Germinal center (tissue), 1 donor: ENCODE measurements around the gene RAB11FIP4.

Source experiments
- DNase-seq: peaks from one replicate; pipeline ENCODE4 v3.0.0; 2012; ENCODE audit warnings: mixed read lengths, low spot score

RAB11FIP4 gene

GRCh38 chr17:31549121-31549524 lies 157.6 kb downstream of the RAB11FIP4 start:
- no peak for DNase-seq

- DNase-seq = peak; percentile 93
These were observed 158.3 kb downstream of the RAB11FIP4 start for GRCh38 chr17:31549525-31550388.

GRCh38 chr17:31550389-31551056 lies 159.0 kb downstream of the RAB11FIP4 start:
- DNase-seq = no peak

- no peak for DNase-seq
These were observed 161.1 kb downstream of the RAB11FIP4 start for GRCh38 chr17:31552568-31552967.

- DNase-seq = no peak
These were observed 162.0 kb downstream of the RAB11FIP4 start for GRCh38 chr17:31553506-31553905.

GRCh38 chr17:31554930-31555329 lies 163.5 kb downstream of the RAB11FIP4 start:
- no peak for DNase-seq

GRCh38 chr17:31556969-31557645 lies 165.6 kb downstream of the RAB11FIP4 start:
- DNase-seq = no peak

- DNase-seq = peak; percentile 84
These were observed 167.5 kb downstream of the RAB11FIP4 start for GRCh38 chr17:31558748-31559583.

GRCh38 chr17:31559584-31560501 lies 168.4 kb downstream of the RAB11FIP4 start:
- no peak for DNase-seq

GRCh38 chr17:31560616-31561235 lies 169.3 kb downstream of the RAB11FIP4 start:
- no peak for DNase-seq

GRCh38 chr17:31561469-31562375 lies 170.2 kb downstream of the RAB11FIP4 start:
- no peak for DNase-seq

GRCh38 chr17:31562376-31562840 lies 170.9 kb downstream of the RAB11FIP4 start:
- no peak for DNase-seq

GRCh38 chr17:31564291-31564690 lies 172.8 kb downstream of the RAB11FIP4 start:
- no peak for DNase-seq

- DNase-seq = no peak
These were observed 173.4 kb downstream of the RAB11FIP4 start for GRCh38 chr17:31564883-31565301.

GRCh38 chr17:31565652-31566051 lies 174.2 kb downstream of the RAB11FIP4 start:
- no peak for DNase-seq

- DNase-seq = no peak
These were observed 174.9 kb downstream of the RAB11FIP4 start for GRCh38 chr17:31566247-31566991.

GRCh38 chr17:31566992-31567373 lies 175.5 kb downstream of the RAB11FIP4 start:
- no peak for DNase-seq

GRCh38 chr17:31568121-31568520 lies 176.6 kb downstream of the RAB11FIP4 start:
- DNase-seq = no peak
